ENCODE data around the gene FRY. TPM values are rescaled to one million over a fixed set of nuclear protein-coding genes. Genes with fewer than 3 reads are reported as not detected.

Gene FRY
- total and polyA plus RNA-seq, 2 of the 13 experiments (the other 11 are each of a cell fraction or from before 2014, with no cell fraction given): 8.2 to 13.1 TPM

GRCh38 chr13:32139251-32139650, 107.7 kb downstream of the FRY start (continued):
- TF ChIP-seq PATZ1 (CRISPR knock-in tag; IDR thresholded peaks at IDR 0.05) (peak; percentile 89), ZFP37 (CRISPR knock-in tag; IDR thresholded peaks at IDR 0.05; ENCODE audit: borderline replicate concordance) (no peak), ZBTB44 (CRISPR knock-in tag; IDR thresholded peaks at IDR 0.05) (no peak), ATF7 (IDR thresholded peaks at IDR 0.05) (no peak), ATF7 (CRISPR knock-in tag; IDR thresholded peaks at IDR 0.05) (no peak), SMAD3 (CRISPR knock-in tag; IDR thresholded peaks at IDR 0.05) (peak; percentile 37; the same call in 1 of the 2 replicates), ZNF44 (CRISPR knock-in tag; IDR thresholded peaks at IDR 0.05) (no peak), GATA4 (IDR thresholded peaks at IDR 0.05; ENCODE audit: borderline replicate concordance, low read depth) (peak; percentile 35; the same call in 1 of the 2 replicates), SP4 (CRISPR knock-in tag; IDR thresholded peaks at IDR 0.05) (no peak), TMF1 (CRISPR knock-in tag; IDR thresholded peaks at IDR 0.05; ENCODE audit: low read depth) (no peak), TP53 (CRISPR knock-in tag; conservative IDR thresholded peaks at IDR 0.05) (no peak), AHR (CRISPR knock-in tag; IDR thresholded peaks at IDR 0.05) (no peak), HDAC6 (IDR thresholded peaks at IDR 0.05; ENCODE audit: low read depth, low read length) (no peak), RFXANK (CRISPR knock-in tag; IDR thresholded peaks at IDR 0.05) (no peak), CHCHD3 (CRISPR knock-in tag; IDR thresholded peaks at IDR 0.05) (no peak), KDM2A (CRISPR knock-in tag; IDR thresholded peaks at IDR 0.05; ENCODE audit: borderline replicate concordance, low read depth) (peak; percentile 57; the same call in 1 of the 2 replicates), HNRNPLL (IDR thresholded peaks at IDR 0.05; ENCODE audit: low read depth, low read length, poor library complexity, severe bottlenecking) (no peak), TFE3 (CRISPR knock-in tag; IDR thresholded peaks at IDR 0.05) (0 out of 2 replicates have a peak, but pooled peaks have one; percentile 45), KLF16 (CRISPR knock-in tag; IDR thresholded peaks at IDR 0.05) (peak in 1 of 2 experiments; percentile 27; a peak in 1 of 4 replicates), ZBTB21 (CRISPR knock-in tag; IDR thresholded peaks at IDR 0.05) (no peak), HMGXB3 (CRISPR knock-in tag; IDR thresholded peaks at IDR 0.05; ENCODE audit: borderline replicate concordance) (no peak), NR2F1 (CRISPR knock-in tag; IDR thresholded peaks at IDR 0.05) (peak; percentile 94), TEAD2 (CRISPR knock-in tag; IDR thresholded peaks at IDR 0.05) (no peak)

Data from HepG2 (cell line).